Neuronal stem cell (in vitro differentiated cells): ENCODE data around the gene IGF2BP3.

ENCODE experiments used
- DNase-seq: peaks from one replicate; pipeline ENCODE4 v3.0.0-alpha.2; 2013; ENCODE audit warnings: low spot score
- H2AFZ ChIP-seq: one replicate; pipeline ENCODE4 v1.6.1; 2013; ENCODE audit warnings: mild to moderate bottlenecking, low read length, inconsistent platforms
- H2AK5ac ChIP-seq: 2 replicates; pipeline ENCODE4 v1.6.1; 2013; ENCODE audit warnings: low read depth, mild to moderate bottlenecking, inconsistent platforms, low read length, moderate library complexity, mixed read lengths
- H2BK120ac ChIP-seq: 2 replicates; pipeline ENCODE4 v1.6.1; 2013; ENCODE audit warnings: low read depth, mild to moderate bottlenecking, inconsistent platforms, low read length, moderate library complexity, mixed read lengths
- H2BK12ac ChIP-seq: one replicate; pipeline ENCODE4 v1.6.1; 2013; ENCODE audit warnings: low read length, inconsistent platforms
- H2BK15ac ChIP-seq: 2 replicates; pipeline ENCODE4 v1.6.1; 2013; ENCODE audit warnings: mild to moderate bottlenecking, low read length, inconsistent platforms, mixed read lengths
- H2BK5ac ChIP-seq: one replicate; pipeline ENCODE4 v1.6.1; 2013; ENCODE audit warnings: inconsistent platforms, mild to moderate bottlenecking, low read length, moderate library complexity
- H3K14ac ChIP-seq: one replicate; pipeline ENCODE4 v1.6.1; 2013; ENCODE audit warnings: low read length, inconsistent platforms
- H3K18ac ChIP-seq: 2 replicates; pipeline ENCODE4 v1.6.1; 2013; ENCODE audit warnings: low read length, inconsistent platforms
- H3K23ac ChIP-seq: 2 replicates; pipeline ENCODE4 v1.6.1; 2013; ENCODE audit warnings: low read depth, mild to moderate bottlenecking, mixed read lengths, low read length, inconsistent platforms; ENCODE audit not compliant: poor library complexity
- H3K27ac ChIP-seq: replicated peaks from 3 replicates; pipeline ENCODE4 v1.5.1; 2013; ENCODE audit warnings: low read length, inconsistent platforms
- H3K27me3 ChIP-seq, 3 experiments: 2 replicates each; pipeline ENCODE4 v1.6.1; 2013; ENCODE audit warnings: low read length in 3 of 3, mild to moderate bottlenecking in 2 of 3, inconsistent platforms in 1 of 3, low read depth in 1 of 3, mixed read lengths in 1 of 3, moderate library complexity in 1 of 3; ENCODE audit not compliant: control insufficient read depth in 3 of 3, insufficient read depth in 3 of 3
- H3K36me3 ChIP-seq, 2 donors: replicated peaks in 1 of 2; 2 replicates each; pipeline ENCODE4 v1.6.1; 2013; ENCODE audit warnings: low read length in 2 of 2; ENCODE audit not compliant: control insufficient read depth in 2 of 2, insufficient read depth in 2 of 2
- H3K4ac ChIP-seq: 2 replicates; pipeline ENCODE4 v1.6.1; 2013; ENCODE audit warnings: inconsistent platforms, mild to moderate bottlenecking, low read length, moderate library complexity
- H3K4me1 ChIP-seq, 2 donors: 1 replicate in 1 of 2; 2 replicates in 1 of 2; pipeline ENCODE4 v1.6.1; 2013; ENCODE audit warnings: low read length in 2 of 2, low read depth in 1 of 2; ENCODE audit not compliant: control insufficient read depth in 2 of 2, insufficient read depth in 1 of 2
- H3K4me2 ChIP-seq: one replicate; pipeline ENCODE4 v1.6.1; 2013; ENCODE audit warnings: mild to moderate bottlenecking, low read length, inconsistent platforms; ENCODE audit not compliant: insufficient read depth, poor library complexity, severe bottlenecking
- H3K4me3 ChIP-seq, 2 donors: 2 replicates each; pipeline ENCODE4 v1.5.1; 2013; ENCODE audit warnings: low read length in 2 of 2, mild to moderate bottlenecking in 2 of 2, inconsistent platforms in 1 of 2, moderate library complexity in 1 of 2
- H3K79me1 ChIP-seq: one replicate; pipeline ENCODE4 v1.6.1; 2013; ENCODE audit warnings: low read depth, mild to moderate bottlenecking, inconsistent platforms, low read length, moderate library complexity
- H3K9ac ChIP-seq: one replicate; pipeline ENCODE4 v1.6.1; 2013; ENCODE audit warnings: mild to moderate bottlenecking, low read depth, low read length, inconsistent platforms; ENCODE audit not compliant: poor library complexity
- H3K9me3 ChIP-seq, 2 donors: replicated peaks in 1 of 2; 2 replicates each; pipeline versions ENCODE3 to v1.6.1; 2013; ENCODE audit warnings: low read length in 2 of 2, mild to moderate bottlenecking in 2 of 2, inconsistent platforms in 1 of 2, low read depth in 1 of 2, mixed read lengths in 1 of 2, moderate library complexity in 1 of 2; ENCODE audit not compliant: control insufficient read depth in 2 of 2, insufficient read depth in 1 of 2
- H4K8ac ChIP-seq: one replicate; pipeline ENCODE4 v1.6.1; 2013; ENCODE audit warnings: low read depth, mild to moderate bottlenecking, inconsistent platforms, low read length, moderate library complexity
- H4K91ac ChIP-seq: one replicate; pipeline ENCODE4 v1.6.1; 2013; ENCODE audit warnings: low read length, low read depth, mild to moderate bottlenecking, inconsistent platforms; ENCODE audit not compliant: poor library complexity
- WGBS, 2 donors: extraction: QIAGEN DNeasy Blood & Tissue Kit; methylation state at CpG; one replicate each; pipeline ENCODE4 v1.1.7; 2013; ENCODE audit warnings: missing lambda C conversion rate in 2 of 2, mixed read lengths in 1 of 2; ENCODE audit not compliant: insufficient read length in 2 of 2, insufficient replicate concordance in 1 of 2; ENCODE audit errors: extremely low coverage in 2 of 2; 5-methylcytosine and 5-hydroxymethylcytosine counted together

IGF2BP3 gene

DNA sequence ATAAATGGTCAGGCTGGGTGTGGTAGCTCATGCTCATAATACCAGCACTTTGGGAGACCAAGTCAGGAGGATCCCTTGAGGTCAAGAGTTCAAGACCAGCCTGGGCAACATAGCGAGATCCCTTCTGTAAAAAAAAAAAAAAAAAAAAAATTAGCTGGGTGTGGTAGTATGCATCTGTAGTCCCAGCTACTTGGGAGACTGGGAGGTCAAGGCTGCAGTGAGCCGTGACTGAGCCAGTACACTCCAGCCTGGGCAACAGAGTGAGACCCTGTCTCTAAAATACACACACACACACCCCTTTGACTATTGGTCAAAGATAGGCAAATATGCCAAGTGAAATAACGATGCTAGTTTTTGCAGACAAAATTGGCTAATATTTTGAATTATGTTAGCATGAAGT lies 80.6 kb downstream of the IGF2BP3 start:
- Histone ChIP-seq H3K79me1 (peaks cover under 1% of the 10 kb centered on the region), H3K4me1 (peaks cover 0 to 3% of the 10 kb centered on the region in 2 donors)
- WGBS, 2 donors: no CpG with 5 or more reads among the region's 3 CpGs

DNA sequence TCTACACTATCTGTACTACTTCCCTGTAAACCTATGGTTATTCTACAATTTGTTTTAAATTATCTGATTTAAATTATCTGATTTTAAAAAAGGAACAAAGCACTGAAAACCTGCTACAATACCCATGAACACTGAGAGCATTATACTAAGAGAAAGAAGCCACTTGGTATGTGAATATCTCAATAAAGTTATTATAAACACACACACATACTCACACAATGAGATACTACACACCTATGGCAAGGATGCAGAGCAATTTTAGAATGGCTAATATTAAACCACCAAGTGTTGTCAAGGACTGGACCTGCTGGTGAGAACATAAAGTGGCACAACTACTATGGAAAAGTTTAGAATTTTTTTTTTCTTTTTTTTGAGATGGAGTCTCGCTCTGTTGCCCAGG lies 82.7 kb downstream of the IGF2BP3 start:
- no peak overlapping the region for H3K4ac ChIP-seq
- H3K14ac ChIP-seq: no peak overlapping the region
- H3K23ac ChIP-seq: no peak overlapping the region
- no peak overlapping the region for H2AK5ac ChIP-seq
- no peak overlapping the region for H2BK120ac ChIP-seq
- H3K27me3 ChIP-seq: no peaks in the 10 kb centered on the region
- H2BK15ac ChIP-seq: no peak overlapping the region
- peaks cover 2% of the 10 kb centered on the region for H3K79me1 ChIP-seq
- no peak overlapping the region for H2BK5ac ChIP-seq
- no peak overlapping the region for H2AFZ ChIP-seq
- no peak overlapping the region for H3K27ac ChIP-seq
- H4K8ac ChIP-seq: no peak overlapping the region
- H3K36me3 ChIP-seq: peaks cover 0 to 94% of the 10 kb centered on the region in 2 donors
- DNase-seq: no peak
- no peak overlapping the region for H3K9ac ChIP-seq
- H3K4me2 ChIP-seq: no peak overlapping the region
- WGBS, 2 donors: no CpG with 5 or more reads among the region's 1 CpG
- H3K18ac ChIP-seq: no peak overlapping the region
- H3K4me3 ChIP-seq: no peak overlapping the region
- no peaks in the 10 kb centered on the region for H3K9me3 ChIP-seq
- no peak overlapping the region for H2BK12ac ChIP-seq
- H3K4me1 ChIP-seq: peaks cover 0 to 1% of the 10 kb centered on the region in 2 donors
- H4K91ac ChIP-seq: no peak overlapping the region

More for the DNA sequence above, 80.6 kb downstream of the IGF2BP3 start:
- H4K91ac ChIP-seq: no peak overlapping the region
- H3K9me3 ChIP-seq: no peaks in the 10 kb centered on the region
- no peak overlapping the region for H2AK5ac ChIP-seq
- no peak overlapping the region for H3K4me3 ChIP-seq
- no peaks in the 10 kb centered on the region for H3K27me3 ChIP-seq
- no peak overlapping the region for H4K8ac ChIP-seq
- H2BK12ac ChIP-seq: no peak overlapping the region
- no peak overlapping the region for H2BK5ac ChIP-seq
- H3K27ac ChIP-seq: no peak overlapping the region
- H3K4me2 ChIP-seq: no peak overlapping the region
- no peak overlapping the region for H3K18ac ChIP-seq
- H3K4ac ChIP-seq: no peak overlapping the region
- H2BK120ac ChIP-seq: no peak overlapping the region
- H3K9ac ChIP-seq: no peak overlapping the region
- H2AFZ ChIP-seq: no peak overlapping the region
- peaks cover 3 to 96% of the 10 kb centered on the region in 2 donors for H3K36me3 ChIP-seq
- no peak overlapping the region for H3K14ac ChIP-seq
- H2BK15ac ChIP-seq: no peak overlapping the region
- no peak overlapping the region for H3K23ac ChIP-seq
- no peak for DNase-seq

- Histone ChIP-seq H4K91ac (no peak overlapping the region), H3K18ac (no peak overlapping the region), H3K9ac (no peak overlapping the region), H3K4me2 (no peak overlapping the region), H3K23ac (no peak overlapping the region), H2AFZ (no peak overlapping the region), H2BK15ac (no peak overlapping the region), H3K4ac (no peak overlapping the region), H3K36me3 (peaks cover 0 to 98% of the 10 kb centered on the region in 2 donors), H2BK12ac (no peak overlapping the region), H2BK120ac (no peak overlapping the region), H3K79me1 (peaks cover 2% of the 10 kb centered on the region), H3K14ac (no peak overlapping the region), H2BK5ac (no peak overlapping the region), H3K9me3 (no peaks in the 10 kb centered on the region), H3K27ac (no peak overlapping the region), H3K27me3 (no peaks in the 10 kb centered on the region), H4K8ac (no peak overlapping the region), H3K4me3 (no peak overlapping the region), H3K4me1 (peaks cover 0 to 1% of the 10 kb centered on the region in 2 donors), H2AK5ac (no peak overlapping the region)
- DNase-seq: no peak
- WGBS, 2 donors: no CpG with 5 or more reads among the region's 1 CpG
Measured at GRCh38 chr7:23385140-23385539, 85.2 kb downstream of the IGF2BP3 start.

DNA sequence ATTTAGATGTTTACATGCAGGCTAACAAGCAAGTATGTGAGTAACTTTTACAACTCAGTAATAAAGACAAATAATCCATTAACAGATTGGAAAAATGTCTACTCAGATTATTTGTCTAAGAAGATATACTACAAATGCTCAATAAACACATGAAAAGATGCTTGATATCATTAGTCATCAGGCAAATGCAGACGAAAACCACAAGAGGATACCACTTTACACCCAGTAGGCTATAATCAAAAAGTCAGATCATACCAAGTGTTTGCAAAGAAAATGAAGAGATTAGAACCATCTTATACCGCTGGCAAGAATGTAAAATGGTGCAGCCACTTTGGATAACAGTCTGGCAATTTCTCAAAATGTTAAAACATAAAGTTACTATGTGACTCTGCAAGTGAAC lies 87.1 kb downstream of the IGF2BP3 start:
- WGBS, 2 donors: no CpG with 5 or more reads among the region's 2 CpGs
- no peaks in the 10 kb centered on the region for H3K9me3 ChIP-seq
- no peak overlapping the region for H2BK15ac ChIP-seq
- no peak overlapping the region for H3K4ac ChIP-seq
- H2BK120ac ChIP-seq: no peak overlapping the region
- H3K4me1 ChIP-seq: peaks cover 0 to 1% of the 10 kb centered on the region in 2 donors
- H2AFZ ChIP-seq: no peak overlapping the region
- DNase-seq: no peak
- H3K27me3 ChIP-seq: no peaks in the 10 kb centered on the region
- H3K9ac ChIP-seq: no peak overlapping the region
- H3K27ac ChIP-seq: no peak overlapping the region
- peaks cover 2 to 92% of the 10 kb centered on the region in 2 donors for H3K36me3 ChIP-seq
- no peak overlapping the region for H2AK5ac ChIP-seq
- H2BK12ac ChIP-seq: no peak overlapping the region
- H3K14ac ChIP-seq: no peak overlapping the region
- no peak overlapping the region for H2BK5ac ChIP-seq
- no peak overlapping the region for H4K91ac ChIP-seq
- no peak overlapping the region for H3K4me2 ChIP-seq
- no peak overlapping the region for H3K23ac ChIP-seq
- peaks cover 2% of the 10 kb centered on the region for H3K79me1 ChIP-seq
- no peak overlapping the region for H3K18ac ChIP-seq
- no peak overlapping the region for H3K4me3 ChIP-seq
- H4K8ac ChIP-seq: no peak overlapping the region
